ENCODE results near the gene EZH2.

DNA sequence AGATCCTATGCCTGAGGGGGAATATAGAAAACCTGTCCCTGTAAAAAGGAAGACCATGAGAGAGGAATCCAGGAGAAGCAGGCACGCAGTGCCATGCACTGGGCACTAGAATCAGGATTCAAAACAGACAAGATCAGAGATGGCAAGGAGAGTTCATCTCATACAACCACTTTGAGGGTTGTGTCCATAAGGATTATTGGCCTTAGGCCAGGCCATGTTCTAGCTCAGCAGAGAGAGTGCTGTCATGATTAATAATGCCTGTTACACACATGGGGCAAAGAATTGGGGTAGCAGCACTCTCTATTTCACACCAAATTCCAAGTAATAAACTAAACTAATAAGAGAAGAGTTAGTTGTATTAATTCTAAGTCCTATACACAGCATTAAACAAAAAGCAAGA is 29.1 kb downstream of the EZH2 start:
- TF ChIP-seq, protein P1, sequence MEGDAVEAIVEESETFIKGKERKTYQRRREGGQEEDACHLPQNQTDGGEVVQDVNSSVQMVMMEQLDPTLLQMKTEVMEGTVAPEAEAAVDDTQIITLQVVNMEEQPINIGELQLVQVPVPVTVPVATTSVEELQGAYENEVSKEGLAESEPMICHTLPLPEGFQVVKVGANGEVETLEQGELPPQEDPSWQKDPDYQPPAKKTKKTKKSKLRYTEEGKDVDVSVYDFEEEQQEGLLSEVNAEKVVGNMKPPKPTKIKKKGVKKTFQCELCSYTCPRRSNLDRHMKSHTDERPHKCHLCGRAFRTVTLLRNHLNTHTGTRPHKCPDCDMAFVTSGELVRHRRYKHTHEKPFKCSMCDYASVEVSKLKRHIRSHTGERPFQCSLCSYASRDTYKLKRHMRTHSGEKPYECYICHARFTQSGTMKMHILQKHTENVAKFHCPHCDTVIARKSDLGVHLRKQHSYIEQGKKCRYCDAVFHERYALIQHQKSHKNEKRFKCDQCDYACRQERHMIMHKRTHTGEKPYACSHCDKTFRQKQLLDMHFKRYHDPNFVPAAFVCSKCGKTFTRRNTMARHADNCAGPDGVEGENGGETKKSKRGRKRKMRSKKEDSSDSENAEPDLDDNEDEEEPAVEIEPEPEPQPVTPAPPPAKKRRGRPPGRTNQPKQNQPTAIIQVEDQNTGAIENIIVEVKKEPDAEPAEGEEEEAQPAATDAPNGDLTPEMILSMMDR (conservative IDR thresholded peaks at IDR 0.05; ENCODE audit: low read depth, low read length): no peak
- no peak for TF ChIP-seq EZH2 (IDR thresholded peaks at IDR 0.05; ENCODE audit: low read length, unreplicated experiment)
- no peak for TF ChIP-seq EZH2phosphoT487 (IDR thresholded peaks at IDR 0.05; ENCODE audit: borderline replicate concordance, low read length)

Measured in PC-3 (cell line).